Glutamatergic neuron (in vitro differentiated cells): ENCODE results near the gene GPSM3. TPM values are rescaled to one million over a fixed set of nuclear protein-coding genes. Genes with fewer than 3 reads are reported as not detected.

Source experiments
- DNase-seq: peaks from one replicate; pipeline ENCODE4 v3.0.0; 2022
- H3K27ac Mint-ChIP-seq: one replicate; pipeline ENCODE4 v1.8.0; 2020; ENCODE audit warnings: mild to moderate bottlenecking, mixed read lengths, inconsistent platforms; ENCODE audit not compliant: unreplicated experiment
- H3K27me3 Mint-ChIP-seq: one replicate; pipeline ENCODE4 v1.8.0; 2020; ENCODE audit warnings: mild to moderate bottlenecking, moderate library complexity, mixed read lengths, inconsistent platforms; ENCODE audit not compliant: unreplicated experiment
- H3K36me3 Mint-ChIP-seq: one replicate; pipeline ENCODE4 v1.8.0; 2020; ENCODE audit warnings: mild to moderate bottlenecking, mixed read lengths, inconsistent platforms; ENCODE audit not compliant: unreplicated experiment
- H3K4me1 Mint-ChIP-seq: one replicate; pipeline ENCODE4 v1.8.0; 2020; ENCODE audit warnings: mild to moderate bottlenecking, low read depth, mixed read lengths, inconsistent platforms; ENCODE audit not compliant: unreplicated experiment
- H3K4me3 Mint-ChIP-seq: one replicate; pipeline ENCODE4 v1.8.0; 2020; ENCODE audit warnings: mild to moderate bottlenecking, mixed read lengths, inconsistent platforms; ENCODE audit not compliant: unreplicated experiment
- H3K9me3 Mint-ChIP-seq: one replicate; pipeline ENCODE4 v1.8.0; 2020; ENCODE audit warnings: mild to moderate bottlenecking, moderate library complexity, mixed read lengths, inconsistent platforms; ENCODE audit not compliant: unreplicated experiment
- total RNA-seq: library from RNA; stranded (reverse); fragmentation: NEBNext Ultra II Directional; extraction: Animal tissue kit (Norgen Biotek cat#: 25700); gene quantifications from one replicate; pipeline ENCODE4 v1.2.1, GENCODE V29; 2021; ENCODE audit not compliant: unreplicated experiment
- TF ChIP-seq, protein P1 (sequence below): fragments of 200-600 bp; sonication (generic); IDR thresholded peaks from one replicate; pipeline ENCODE4 v1.5.0; 2021; ENCODE audit not compliant: partially characterized antibody, unreplicated experiment

Gene GPSM3
- total RNA-seq, 1 donor from 2014 or later, result 3.2 TPM

DNA sequence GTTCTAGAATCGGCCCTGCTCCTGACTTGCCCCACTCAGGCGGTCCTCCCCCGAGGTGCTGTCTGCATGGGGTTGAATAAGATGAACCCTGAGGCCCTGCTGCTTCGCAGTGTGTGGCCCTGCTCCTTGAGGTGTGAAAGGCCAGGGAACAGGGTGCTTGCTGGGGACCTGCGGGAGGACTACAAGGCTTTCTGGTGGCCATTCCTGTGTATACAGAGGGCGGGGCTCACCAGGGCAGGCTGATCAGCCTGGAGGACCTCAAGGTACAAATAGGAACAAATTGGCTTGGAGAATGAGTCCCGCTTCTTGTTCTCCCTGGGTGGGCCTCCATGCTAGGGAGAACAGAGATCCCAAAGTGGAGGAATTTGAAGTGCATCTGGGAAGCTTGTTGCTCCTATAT lies 25.7 kb upstream of the GPSM3 start:
- Mint-ChIP-seq H3K9me3 (peaks cover 2% of the 10 kb centered on the region), H3K36me3 (peaks cover 3% of the 10 kb centered on the region), H3K4me3 (no peak overlapping the region), H3K27ac (no peak overlapping the region), H3K4me1 (no peaks in the 10 kb centered on the region), H3K27me3 (peaks cover 4% of the 10 kb centered on the region)
- TF ChIP-seq, protein P1, sequence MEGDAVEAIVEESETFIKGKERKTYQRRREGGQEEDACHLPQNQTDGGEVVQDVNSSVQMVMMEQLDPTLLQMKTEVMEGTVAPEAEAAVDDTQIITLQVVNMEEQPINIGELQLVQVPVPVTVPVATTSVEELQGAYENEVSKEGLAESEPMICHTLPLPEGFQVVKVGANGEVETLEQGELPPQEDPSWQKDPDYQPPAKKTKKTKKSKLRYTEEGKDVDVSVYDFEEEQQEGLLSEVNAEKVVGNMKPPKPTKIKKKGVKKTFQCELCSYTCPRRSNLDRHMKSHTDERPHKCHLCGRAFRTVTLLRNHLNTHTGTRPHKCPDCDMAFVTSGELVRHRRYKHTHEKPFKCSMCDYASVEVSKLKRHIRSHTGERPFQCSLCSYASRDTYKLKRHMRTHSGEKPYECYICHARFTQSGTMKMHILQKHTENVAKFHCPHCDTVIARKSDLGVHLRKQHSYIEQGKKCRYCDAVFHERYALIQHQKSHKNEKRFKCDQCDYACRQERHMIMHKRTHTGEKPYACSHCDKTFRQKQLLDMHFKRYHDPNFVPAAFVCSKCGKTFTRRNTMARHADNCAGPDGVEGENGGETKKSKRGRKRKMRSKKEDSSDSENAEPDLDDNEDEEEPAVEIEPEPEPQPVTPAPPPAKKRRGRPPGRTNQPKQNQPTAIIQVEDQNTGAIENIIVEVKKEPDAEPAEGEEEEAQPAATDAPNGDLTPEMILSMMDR, result no peak
- DNase-seq, result no peak

DNA sequence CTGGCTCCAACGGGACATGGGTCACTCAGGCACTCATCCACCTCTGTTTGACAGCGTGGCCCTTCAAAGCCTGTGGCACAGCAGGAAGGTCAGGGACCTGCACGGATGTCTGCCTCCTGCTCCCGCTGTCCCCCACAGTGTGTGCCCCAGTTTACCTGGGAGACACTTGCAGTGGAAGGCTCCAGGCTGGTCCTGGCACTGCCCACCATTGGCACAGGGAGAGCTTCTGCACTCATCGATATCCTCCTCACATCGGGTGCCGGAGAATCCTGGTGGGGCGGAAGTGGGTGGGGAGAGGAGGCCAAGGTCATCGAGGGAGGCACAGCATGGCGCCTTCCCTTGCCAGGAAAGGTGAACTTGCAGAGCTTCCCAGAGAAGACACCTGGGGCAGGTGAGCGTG lies 24.6 kb upstream of the GPSM3 start:
- TF ChIP-seq, protein P1, result no peak
- H3K27ac Mint-ChIP-seq, result no peak overlapping the region
- H3K27me3 Mint-ChIP-seq, result peaks cover 5% of the 10 kb centered on the region

DNA sequence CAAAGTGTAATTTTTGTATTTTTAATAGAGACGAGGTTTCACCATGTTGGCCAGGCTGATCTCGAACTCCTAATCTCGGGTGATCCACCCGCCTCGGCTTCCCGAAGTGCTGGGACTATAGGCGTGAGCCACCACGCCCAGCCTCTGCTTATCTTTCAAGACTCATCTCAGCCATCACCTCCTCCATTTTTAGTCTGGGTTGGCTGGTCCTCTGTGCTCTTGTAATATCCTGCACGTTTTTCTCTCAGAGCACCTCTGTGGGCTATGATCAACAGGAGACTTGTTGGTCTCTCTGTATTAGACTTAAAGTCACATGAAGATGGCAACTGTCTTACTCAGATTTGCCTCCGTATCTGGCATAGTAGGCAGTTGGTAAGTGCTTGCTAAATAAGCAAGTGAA lies 23.8 kb upstream of the GPSM3 start:
- Mint-ChIP-seq H3K27ac (no peak overlapping the region), H3K4me1 (no peaks in the 10 kb centered on the region), H3K27me3 (peaks cover 5% of the 10 kb centered on the region), H3K36me3 (peaks cover 3% of the 10 kb centered on the region), H3K4me3 (no peak overlapping the region), H3K9me3 (peaks cover 2% of the 10 kb centered on the region)
- no peak for DNase-seq
- TF ChIP-seq, protein P1, result no peak

More for the DNA sequence above, 24.6 kb upstream of the GPSM3 start:
- Mint-ChIP-seq H3K4me1 (no peaks in the 10 kb centered on the region), H3K4me3 (no peak overlapping the region), H3K9me3 (peaks cover 2% of the 10 kb centered on the region), H3K36me3 (peaks cover 3% of the 10 kb centered on the region)
- no peak for DNase-seq

DNA sequence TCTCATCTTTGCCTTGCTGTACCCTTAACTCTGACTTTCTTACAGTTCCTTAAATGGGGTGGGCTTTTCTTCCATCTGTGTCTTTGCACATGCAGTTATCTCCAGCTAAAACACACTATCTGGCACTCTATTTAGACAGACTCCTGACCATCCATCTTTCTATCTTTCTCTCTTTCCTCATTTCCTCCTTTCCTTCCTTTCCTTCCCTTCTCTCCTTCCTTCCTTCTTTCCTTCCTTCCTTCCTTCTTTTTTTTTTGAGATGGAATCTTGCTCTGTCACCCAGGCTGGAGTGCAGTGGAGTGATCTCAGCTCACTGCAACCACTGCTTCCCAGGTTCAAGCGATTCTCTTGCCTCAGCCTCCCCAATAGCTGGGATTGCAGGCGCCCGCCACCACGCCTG lies 23.2 kb upstream of the GPSM3 start:
- H3K36me3 Mint-ChIP-seq, result peaks cover 3% of the 10 kb centered on the region
- TF ChIP-seq, protein P1, result no peak
- H3K27me3 Mint-ChIP-seq, result peaks cover 7% of the 10 kb centered on the region
- no peak for DNase-seq
- H3K4me1 Mint-ChIP-seq, result no peaks in the 10 kb centered on the region
- H3K27ac Mint-ChIP-seq, result no peak overlapping the region
- peaks cover 2% of the 10 kb centered on the region for H3K9me3 Mint-ChIP-seq
- no peak overlapping the region for H3K4me3 Mint-ChIP-seq

DNA sequence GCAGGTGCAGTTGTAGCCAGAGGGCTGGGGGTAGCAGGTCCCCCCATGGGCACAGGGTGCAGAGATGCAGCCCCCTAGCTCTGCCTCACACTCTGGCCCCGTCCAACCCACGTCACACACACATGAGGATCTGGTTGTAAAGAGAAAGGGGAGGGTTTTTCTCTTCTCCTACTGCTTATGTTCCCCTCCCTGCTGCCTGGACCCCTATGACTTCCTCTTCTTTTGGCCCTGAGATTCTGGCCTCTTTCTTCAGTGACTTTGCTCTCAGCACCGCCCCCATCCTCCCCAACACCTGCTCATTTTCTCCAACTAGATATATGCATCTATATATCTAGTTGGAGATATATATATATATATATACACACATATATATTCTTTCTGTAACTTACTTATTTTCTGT lies 21.7 kb upstream of the GPSM3 start:
- peaks cover 2% of the 10 kb centered on the region for H3K9me3 Mint-ChIP-seq
- H3K27ac Mint-ChIP-seq, result no peak overlapping the region
- no peak for DNase-seq
- H3K27me3 Mint-ChIP-seq, result peaks cover 8% of the 10 kb centered on the region
- H3K4me1 Mint-ChIP-seq, result no peaks in the 10 kb centered on the region
- no peak overlapping the region for H3K4me3 Mint-ChIP-seq
- TF ChIP-seq, protein P1, result no peak
- H3K36me3 Mint-ChIP-seq, result peaks cover 3% of the 10 kb centered on the region
